T47D (cell line): ENCODE measurements around the gene TOMM7.

Source experiments
- DNase-seq, 2 experiments: peaks; one replicate each; pipeline versions ENCODE4 v3.0.0 to v3.0.0-alpha.2; 2011 to 2012; ENCODE audit warnings: low read depth in 1 of 2, low spot score in 1 of 2
- JUND ChIP-seq: IDR thresholded peaks from 2 replicates; pipeline ENCODE4 v1.6.1; 2012; ENCODE audit warnings: low read depth
- in situ Hi-C: cut with HindIII; loops from 2 replicates; pipeline ENCODE4 v1.10.0; 2016; ENCODE audit warnings: low sequenced_read_pairs, low pct_unique_long_range_greater_than_20kb

The TOMM7 gene

DNA sequence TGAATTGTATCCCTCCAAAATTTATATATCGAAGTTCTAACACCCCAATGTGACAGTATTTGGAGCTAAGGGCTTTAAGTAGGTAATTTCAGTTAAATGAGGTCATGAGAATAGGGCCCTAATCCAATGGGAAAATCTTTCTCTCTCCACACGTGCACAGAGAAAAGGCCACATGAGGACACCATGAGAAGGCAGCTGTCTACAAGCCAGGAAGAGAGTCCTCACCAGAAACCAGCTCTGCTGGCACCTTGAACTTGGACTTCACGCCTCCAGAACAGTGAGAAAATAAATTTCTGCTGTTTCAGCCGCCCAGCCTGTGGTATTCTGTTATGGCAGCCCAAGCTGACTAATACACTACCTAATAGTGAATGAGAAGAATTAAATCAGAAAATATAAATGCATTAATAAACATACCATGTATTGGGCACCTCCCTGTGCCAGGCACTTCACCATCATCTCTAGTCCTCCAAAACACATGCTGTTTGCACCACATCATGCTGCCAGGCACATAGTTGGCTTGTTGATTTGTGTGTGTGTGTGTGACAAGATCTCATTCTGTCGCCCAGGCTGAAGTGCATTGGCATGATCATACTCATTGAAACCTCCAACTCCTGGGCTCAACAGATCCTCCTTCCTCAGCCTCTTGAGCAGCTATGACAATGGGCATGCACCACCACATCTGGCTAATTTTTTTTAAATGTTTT lies 9.1 kb upstream of the TOMM7 start:
- DNase-seq: no peak
- in situ Hi-C loops: no loop called here
- no peak for TF ChIP-seq JUND

GRCh38 chr7:22827563-22827962 lies 4.9 kb upstream of the TOMM7 start:
- DNase-seq: peak in 1 of 2 experiments; percentile 59
- TF ChIP-seq JUND: no peak
- in situ Hi-C loops: no loop called here

DNA sequence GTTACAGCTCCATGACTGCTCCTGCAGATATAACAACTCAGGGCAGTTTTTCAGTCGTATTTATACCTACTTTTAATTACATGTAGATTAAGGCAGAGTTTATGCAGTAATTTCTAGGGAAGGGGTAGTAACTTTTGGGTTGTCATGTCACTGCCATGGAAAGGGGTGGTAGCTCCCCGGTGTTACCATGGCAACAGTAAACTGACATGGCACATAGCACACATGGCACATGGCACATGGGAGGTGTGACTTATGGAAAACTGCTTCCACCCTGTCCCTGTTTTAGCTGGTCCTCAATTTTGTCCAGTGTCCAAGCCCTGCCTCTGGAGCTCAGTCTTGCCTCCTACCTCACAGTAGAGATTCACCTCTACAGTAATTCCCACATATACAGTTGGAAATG lies 3.9 kb upstream of the TOMM7 start:
- DNase-seq: no peak
- TF ChIP-seq JUND: no peak
- in situ Hi-C loops: no loop called here

DNA sequence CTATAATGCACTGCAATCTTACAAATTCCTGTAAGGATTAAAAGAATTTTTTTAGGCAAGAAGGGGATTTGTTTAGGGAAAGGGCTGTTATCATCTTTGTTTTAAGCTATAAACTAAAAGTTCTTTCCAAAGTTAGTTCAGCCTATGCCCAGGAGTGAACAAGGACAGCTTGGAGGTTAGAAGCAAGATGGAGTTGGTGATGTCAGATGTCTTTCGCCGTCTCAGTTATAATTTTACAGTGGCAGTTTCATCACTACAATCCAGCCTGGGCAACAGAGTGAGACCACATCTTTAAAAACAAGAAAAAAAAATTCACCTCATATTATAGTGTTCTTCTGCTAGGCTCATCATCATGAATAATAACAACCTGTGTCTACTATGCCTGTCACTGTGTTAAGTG lies 2.1 kb upstream of the TOMM7 start:
- in situ Hi-C loops: no loop called here
- no peak for DNase-seq
- no peak for TF ChIP-seq JUND

DNA sequence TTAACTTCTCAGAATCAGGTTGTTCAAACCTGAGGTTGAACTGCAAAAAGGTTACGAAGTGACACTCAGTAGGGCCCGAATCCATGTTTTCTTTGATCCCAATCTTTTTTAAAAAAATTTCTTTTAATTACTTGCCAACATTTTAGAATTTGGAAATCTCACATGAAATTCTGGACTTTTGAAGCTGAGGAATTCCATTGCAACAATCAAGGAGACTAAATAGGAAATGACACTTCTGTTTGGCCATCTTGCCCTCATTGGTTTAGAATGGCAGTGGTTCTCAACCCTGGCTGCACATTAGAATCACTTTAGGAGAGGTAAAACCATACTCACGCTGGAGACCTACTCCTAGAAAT lies 471 bp upstream of the TOMM7 start:
- no peak for TF ChIP-seq JUND
- in situ Hi-C loops: no loop called here
- no peak for DNase-seq

DNA sequence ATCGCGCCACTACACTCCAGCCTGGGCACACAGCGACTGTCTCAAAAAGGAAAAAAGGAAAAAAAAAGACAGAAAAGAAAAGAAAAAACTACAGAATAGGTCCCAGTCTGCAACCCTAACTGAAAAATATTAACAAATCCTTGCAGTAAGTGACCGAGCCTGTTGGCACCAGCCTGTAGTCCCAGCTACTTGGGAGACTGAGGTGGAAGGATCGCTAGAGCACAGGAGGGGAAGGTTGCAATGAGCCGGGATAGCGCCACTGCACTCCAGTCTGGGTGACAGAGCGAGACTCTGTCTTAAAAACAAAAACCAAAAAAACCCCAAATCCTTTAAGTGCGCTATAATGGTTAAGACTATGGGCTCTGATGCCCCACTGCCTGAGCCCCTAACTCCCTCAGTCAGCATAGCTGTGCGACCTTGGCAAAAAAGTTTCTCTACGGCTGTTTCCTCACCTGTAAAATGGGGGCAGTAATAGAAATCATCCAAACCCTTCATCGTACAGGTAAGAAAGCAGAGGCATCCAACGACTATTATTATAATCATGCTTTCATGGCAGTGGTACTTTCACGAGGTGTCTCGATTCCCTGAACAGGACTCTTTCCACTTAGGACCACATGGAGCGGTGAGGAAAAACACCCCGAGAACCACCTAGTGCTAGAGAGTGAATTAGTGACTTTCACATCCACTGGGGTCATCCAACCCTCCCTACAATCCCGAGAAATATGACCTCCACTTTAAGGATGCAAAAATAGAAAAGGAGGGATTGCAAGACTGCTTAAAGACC lies 755 bp downstream of the TOMM7 start:
- in situ Hi-C loops: no loop called here
- DNase-seq: peak in 1 of 2 experiments; percentile 28
- TF ChIP-seq JUND: no peak

DNA sequence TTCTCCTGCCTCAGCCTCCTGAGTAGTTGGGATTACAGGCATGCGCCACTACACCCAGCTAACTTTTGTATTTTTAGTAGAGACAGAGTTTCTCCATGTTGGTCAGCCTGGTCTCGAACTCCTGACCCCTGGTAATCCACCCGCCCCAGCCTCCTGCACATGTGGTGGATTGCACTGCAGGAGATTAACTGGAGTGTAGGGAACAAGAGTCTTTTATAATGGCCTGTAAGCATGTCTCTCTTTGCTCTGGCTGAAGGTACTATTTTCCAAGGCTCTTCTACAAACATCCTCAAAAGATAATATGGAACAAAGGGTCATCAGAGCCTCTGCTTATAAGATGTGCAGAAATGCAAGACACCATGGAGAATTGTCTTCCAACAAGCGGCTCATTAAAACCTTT lies 3.2 kb downstream of the TOMM7 start:
- no peak for DNase-seq
- no peak for TF ChIP-seq JUND
- in situ Hi-C loops: no loop called here

DNA sequence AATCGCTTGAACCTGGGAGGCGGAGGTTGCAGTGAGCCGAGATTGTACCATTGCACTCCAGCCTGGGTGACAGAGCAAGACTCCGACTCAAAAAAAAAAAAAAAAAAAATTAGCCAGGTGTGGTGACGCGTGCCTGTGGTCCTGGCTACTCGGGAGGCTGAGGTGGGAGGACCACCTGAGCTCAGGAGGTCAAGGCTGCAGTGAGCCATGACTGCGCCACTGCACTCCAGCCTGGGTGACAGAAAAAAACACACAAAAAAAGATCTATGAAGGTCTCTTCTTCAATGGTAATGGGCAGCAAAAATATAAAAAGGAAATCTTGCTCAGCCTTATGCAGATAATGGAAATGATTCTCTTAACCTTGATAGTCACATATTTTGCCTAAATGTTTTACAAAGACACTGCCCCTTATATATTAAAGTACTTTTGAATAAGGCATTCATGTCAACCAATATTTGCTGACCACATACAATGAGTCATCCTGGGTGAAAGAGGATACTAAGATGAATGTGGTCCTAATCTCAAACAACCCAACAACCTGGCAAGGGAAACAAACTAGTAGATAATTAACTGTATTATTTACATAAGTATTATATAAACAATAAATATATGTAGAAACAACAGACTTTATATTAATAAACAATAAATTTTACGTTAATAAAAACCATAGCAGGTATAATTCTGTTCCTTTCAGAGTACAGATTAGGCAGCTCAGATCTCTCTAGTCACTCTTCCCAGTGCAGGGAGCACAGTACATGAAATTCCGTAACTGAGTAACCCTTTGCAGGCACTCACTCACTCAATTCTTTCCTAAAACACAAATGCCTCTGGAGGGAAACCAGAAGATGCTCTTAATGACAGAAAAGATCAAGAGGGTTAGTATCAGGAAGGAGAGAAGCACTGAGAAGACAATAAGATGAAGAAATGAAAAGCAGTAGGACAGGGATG lies 8.1 kb downstream of the TOMM7 start:
- TF ChIP-seq JUND: no peak
- in situ Hi-C loops: no loop called here
- DNase-seq: no peak

DNA sequence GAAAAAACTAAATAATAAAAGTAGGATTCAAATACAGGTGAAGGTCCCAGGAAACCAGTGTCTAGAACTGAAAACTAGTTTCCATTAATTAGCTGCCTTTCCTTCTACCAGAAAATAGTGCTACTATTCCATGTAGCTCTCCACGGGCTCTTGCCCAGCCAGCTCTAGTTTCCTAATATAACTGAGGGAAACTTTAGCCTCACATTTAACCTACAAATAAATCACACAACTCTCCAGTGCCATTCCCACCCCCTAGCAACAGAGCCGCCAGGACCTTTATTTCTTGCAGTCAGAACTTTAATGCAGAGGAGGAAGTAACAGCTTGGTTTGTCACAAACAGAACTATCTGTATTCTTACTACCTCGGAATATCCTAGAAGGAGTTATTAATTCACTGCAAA lies 10.3 kb downstream of the TOMM7 start:
- in situ Hi-C loops: no loop called here
- no peak for DNase-seq
- no peak for TF ChIP-seq JUND

- in situ Hi-C loops: no loop called here
- TF ChIP-seq JUND: no peak
- DNase-seq: no peak
Measured at GRCh38 chr7:22811746-22812280, 10.8 kb downstream of the TOMM7 start.

- in situ Hi-C loops: no loop called here
- TF ChIP-seq JUND: no peak
Measured at GRCh38 chr7:22810843-22811242, 11.8 kb downstream of the TOMM7 start.

GRCh38 chr7:22809902-22810642 lies 12.6 kb downstream of the TOMM7 start:
- no peak for DNase-seq
- in situ Hi-C loops: no loop called here
- no peak for TF ChIP-seq JUND

More at GRCh38 chr7:22810843-22811242, 11.8 kb downstream of the TOMM7 start:
- DNase-seq: no peak
